CD4-positive, alpha-beta T cell treated with Interleukin-17A for 4 hours (primary cell): ENCODE results near the gene ADK.
"Not testable (repeated sequence)": the region's sequence is repeated elsewhere in the genome, so short reads cannot be mapped to it uniquely, and the experiment has no call there.

Source experiments
- DNase-seq: peaks from one replicate; pipeline ENCODE4 v3.0.0-alpha.2; 2020; ENCODE audit warnings: mixed read lengths

ADK gene

GRCh38 chr10:74244807-74245206 lies 93.8 kb downstream of the ADK start:
- no peak for DNase-seq

GRCh38 chr10:74246495-74246894 lies 95.5 kb downstream of the ADK start:
- DNase-seq = no peak

GRCh38 chr10:74249865-74250264 lies 98.8 kb downstream of the ADK start:
- DNase-seq = no peak

DNA sequence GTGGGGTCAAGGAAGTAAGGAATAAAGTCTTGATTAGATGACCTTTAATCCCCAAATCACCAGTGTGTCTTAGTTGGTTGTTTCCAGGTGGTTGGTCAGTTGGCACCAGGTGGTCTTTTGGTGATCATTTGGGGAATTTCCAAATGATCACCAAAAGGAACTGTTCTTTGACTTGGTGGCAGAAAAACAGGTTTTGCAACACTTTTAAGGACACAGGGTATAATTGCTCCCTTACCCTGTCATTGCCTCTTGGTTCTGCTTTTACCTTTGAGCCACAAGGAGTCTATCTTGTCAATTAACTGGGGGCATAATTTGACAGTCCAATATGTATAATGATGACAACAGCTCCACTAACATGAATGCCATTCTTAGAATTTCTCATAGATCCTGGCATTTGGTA lies 104.2 kb downstream of the ADK start:
- DNase-seq = no peak

DNA sequence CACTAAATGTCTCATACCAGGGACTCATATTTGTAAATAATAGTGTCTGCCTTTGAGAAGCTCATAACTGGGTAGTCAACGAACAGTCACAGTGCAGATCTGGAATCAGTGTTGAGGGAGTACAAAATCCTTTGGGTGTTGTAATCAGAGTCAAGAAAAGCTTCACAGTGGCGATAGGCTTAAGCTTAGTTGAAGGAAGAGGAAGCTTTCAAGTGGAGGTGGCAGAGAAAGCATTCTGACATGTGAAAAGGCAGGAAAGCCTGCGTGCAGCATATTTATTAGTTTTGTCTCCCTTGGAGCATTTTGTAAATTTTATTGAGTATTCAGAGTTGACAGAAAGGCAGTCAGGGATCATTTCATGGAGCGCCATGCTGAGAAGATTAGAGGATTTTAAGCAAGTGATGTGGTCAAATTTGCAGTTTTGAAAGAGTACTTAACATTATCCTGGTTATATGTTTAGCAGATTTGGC lies 104.9 kb downstream of the ADK start:
- no peak for DNase-seq

DNA sequence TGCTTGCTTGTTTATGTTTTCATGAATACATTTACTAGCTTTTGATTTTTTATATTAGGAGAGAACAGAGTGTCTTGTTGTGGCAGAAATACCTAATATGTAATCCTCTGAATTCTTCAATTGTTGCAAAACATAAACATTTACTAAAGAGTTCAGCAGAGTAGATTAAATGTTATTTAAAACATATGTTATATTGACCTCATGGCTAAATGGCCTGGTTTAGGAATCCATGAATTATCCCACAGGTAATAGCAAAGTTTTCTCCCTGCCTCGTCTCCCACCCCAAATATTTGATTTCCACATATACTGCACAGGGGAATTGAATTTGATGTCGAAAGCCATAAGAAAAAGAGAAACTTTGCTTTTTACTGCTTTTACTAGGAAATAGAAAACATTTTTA lies 111.8 kb downstream of the ADK start:
- DNase-seq = no peak

- no peak for DNase-seq
Observed at GRCh38 chr10:74263996-74264395, 113.0 kb downstream of the ADK start.

GRCh38 chr10:74272288-74272687 lies 121.3 kb downstream of the ADK start:
- no peak for DNase-seq

DNA sequence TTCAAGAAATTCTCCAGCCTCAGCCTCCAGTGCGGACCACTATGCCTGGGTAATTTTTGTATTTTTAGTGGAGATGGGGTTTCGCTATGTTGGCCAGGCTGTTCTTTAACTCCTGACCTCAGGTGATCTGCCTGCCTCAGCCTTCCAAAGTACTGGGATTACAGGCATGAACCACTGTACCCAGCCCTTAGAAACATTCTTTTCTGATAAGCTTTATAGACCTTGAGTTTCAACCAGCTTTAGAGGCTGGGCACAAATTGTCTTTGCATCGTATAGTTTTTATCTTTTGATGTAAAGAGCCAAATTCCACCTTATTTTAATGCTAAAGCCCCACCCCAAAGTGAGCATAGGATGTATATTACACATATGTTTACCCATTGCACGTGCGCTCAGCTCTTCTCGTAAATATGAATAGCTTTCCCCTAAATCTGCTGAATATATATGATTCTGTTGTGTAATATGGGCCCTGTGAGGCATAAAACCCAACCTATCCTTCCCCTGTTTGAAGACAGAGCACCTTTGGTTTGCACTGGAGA lies 124.8 kb downstream of the ADK start:
- no peak for DNase-seq

- no peak for DNase-seq
Observed at GRCh38 chr10:74276416-74276815, 125.4 kb downstream of the ADK start.

DNA sequence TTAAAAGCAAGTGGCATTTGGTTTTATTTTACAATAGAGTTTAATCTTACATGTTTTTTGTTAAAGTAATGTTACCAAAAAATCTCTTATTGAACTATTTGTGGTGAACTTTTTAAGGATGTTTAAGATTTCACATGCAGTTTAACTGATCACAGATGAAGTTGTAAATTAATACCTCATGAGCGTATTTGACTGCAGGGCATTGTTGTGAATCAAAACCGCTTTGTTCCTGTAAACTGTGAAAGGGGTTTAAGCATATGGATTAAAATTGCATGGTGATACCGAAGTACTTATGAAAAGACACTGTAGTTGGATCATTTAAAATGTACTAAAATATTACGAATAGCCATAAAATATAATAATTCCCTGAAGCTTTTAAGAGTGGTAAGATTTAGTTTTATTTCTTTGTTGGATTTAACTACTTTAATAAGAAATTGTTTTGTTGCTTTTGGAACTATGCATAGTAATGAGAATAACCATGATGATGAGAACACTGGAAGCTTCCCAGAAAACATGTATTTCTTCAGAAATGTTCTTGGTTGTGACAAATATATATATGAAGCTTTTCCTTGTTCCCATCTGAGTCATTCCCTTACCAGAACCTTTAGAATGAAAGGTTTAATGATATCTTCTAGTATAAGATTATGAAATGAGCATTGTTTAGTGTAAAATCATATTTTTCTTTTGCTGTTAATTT lies 131.3 kb downstream of the ADK start:
- DNase-seq = no peak

- no peak for DNase-seq
Observed at GRCh38 chr10:74282848-74283210, 131.8 kb downstream of the ADK start.

DNA sequence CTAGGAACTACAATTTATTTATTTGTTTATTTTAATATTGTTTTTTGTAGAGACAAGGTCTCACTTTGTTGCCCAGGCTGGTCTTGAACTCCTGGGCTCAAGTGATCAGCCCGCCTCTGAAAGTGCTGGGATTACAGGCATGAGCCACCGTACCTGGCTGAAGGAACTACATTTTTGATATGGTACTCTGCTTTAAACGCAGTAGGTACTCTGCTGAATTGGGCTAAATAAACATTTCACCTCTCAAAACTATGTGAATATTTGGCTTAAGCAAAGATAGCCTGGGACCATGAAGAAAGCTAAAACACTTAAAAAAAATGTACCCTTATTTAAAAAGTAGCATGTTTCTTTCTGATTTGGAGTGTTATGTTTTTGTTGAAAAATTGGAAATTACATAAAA lies 138.2 kb downstream of the ADK start:
- no peak for DNase-seq

DNA sequence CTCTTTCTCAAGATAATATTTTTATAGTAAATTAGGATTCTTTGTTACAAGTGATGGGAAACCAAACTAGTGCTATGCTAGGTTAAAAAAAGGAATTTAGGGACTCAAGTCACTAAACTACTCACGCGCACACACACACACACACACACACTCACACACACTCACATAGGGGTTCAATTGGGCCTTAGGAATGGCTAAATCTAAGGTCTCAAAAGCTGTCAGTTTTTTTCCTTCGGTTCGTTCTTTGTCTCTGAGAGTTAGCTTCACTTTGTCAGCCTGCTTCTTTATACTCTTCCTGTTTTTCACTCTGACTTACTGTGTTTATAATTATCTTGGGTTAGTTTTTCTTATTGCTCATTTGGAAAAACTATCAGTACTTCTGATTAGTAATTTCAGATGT lies 138.9 kb downstream of the ADK start:
- no peak for DNase-seq

DNA sequence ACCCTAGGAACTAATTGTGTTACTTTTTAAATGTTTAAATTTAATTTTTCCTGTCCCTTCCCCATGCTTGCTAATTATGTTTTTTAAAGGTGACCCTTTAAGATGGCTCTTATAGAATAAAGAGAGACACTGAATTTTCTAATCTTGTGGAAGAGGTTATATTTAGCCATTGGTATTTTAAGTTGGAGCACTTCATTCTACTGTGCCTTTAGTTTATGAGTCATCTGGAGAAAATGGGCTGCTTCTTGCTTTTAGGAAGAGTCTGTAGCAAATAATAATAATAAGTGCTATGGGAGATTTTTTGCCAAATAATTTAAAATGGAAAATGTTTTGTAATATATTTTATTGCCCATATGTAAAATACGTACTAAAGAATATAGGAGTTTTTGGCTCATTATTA lies 139.7 kb downstream of the ADK start:
- no peak for DNase-seq

DNA sequence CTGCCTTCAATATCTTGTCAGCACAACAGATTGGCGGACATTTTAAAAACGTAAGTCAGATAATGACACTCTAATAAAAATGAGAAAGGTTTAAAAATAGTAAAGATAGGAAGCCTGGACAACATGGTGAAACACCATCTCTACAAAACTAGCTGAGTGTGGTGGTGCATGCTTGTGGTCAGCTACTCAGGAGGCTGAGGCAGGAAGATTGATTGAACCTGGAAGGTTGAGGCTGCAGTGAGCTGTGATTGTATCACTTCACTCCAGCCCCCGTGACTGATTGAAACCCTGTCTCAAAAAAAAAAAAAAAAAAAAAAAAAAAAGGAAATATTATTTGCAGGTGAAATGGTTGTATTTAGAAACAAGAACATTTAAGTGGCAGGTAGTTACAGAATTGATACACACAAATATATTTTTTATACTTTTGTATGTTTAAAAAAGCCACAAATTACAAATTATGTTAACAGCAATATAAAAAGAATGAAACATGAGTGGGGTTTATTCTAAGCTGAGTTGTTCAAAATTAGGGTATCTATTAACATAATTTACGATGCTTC lies 141.9 kb downstream of the ADK start:
- DNase-seq = no peak

DNA sequence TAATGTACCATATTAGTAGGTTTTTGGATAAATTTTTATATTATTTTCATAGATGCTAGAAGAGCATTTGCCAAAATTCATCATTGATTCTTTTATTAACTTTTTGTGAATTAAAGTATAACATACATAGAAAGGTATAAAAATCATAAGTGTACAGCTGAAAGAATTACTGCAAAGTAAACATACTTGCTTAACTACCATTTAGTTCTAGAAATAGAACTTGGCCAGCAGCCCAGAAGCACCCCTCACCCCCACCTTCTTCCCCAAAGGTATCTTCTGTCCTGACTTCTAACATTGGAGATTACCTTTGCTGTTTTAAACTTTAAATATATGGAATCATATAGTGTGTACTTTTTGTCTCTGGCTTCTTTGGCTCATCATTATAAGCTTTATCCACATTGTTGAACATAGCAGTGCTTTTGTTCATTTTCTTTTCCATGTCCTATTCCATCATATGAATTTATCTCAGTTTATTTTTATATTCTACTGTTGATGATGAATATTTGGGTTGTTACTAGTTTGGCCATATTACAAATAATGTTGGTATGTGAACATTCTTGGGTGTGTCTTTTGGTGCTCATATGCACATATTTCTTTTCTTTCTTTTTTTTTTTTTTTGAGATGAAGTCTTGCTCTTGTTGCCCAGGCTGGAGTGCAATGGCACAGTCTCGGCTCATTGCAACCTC lies 142.8 kb downstream of the ADK start:
- DNase-seq = no peak

GRCh38 chr10:74297389-74298080 lies 146.5 kb downstream of the ADK start:
- DNase-seq = no peak

GRCh38 chr10:74300074-74300621 lies 149.1 kb downstream of the ADK start:
- not testable (repeated sequence) for DNase-seq

GRCh38 chr10:74300666-74301065 lies 149.6 kb downstream of the ADK start:
- no peak for DNase-seq

- DNase-seq = no peak
Observed at GRCh38 chr10:74305730-74306129, 154.7 kb downstream of the ADK start.

- DNase-seq = no peak
Observed at GRCh38 chr10:74306227-74306982, 155.4 kb downstream of the ADK start.
